ENCODE measurements around the gene SPAG16.
"Not testable (repeated sequence)": the region's sequence is repeated elsewhere in the genome, so short reads cannot be mapped to it uniquely, and the experiment has no call there.

SPAG16 gene

DNA sequence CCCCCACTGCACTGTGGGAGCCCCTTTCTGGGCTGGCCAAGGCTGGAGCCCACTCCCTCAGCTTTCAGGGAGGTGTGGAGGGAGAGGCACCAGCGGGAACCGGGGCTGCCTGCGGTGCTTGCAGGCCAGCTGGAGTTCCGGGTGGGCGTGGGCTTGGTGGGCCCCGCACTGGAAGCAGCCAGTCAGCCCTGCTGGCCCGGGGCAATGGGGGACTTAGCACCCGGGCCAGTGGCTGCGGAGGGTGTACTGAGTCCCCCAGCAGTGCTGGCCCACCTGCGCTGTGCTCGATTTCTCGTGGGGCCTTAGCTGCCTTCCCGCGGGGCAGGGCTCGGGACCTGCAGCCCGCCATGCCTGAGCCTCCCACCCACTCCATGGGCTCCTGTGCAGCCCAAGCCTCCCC lies 434.1 kb downstream of the SPAG16 start:
- not testable (repeated sequence) for DNase-seq

DNA sequence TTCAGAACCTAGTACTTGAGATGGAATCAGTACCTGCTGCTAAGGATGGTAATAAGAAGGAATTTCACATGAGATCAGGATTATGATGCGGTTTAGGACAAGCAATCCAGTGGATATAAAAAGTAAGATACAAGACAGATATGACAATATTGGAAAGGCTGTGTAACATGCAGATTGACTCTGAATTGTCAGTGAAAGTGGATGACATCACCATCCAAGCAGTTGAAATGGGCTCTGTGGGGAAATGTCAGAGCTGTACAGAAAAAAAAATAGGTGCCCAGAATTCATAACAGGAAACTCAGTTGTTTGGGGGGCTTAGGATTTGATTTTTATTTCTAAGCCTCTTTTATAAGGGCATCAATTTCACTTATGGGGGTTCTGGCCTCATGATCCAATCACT lies 438.3 kb downstream of the SPAG16 start:
- no peak for DNase-seq

DNA sequence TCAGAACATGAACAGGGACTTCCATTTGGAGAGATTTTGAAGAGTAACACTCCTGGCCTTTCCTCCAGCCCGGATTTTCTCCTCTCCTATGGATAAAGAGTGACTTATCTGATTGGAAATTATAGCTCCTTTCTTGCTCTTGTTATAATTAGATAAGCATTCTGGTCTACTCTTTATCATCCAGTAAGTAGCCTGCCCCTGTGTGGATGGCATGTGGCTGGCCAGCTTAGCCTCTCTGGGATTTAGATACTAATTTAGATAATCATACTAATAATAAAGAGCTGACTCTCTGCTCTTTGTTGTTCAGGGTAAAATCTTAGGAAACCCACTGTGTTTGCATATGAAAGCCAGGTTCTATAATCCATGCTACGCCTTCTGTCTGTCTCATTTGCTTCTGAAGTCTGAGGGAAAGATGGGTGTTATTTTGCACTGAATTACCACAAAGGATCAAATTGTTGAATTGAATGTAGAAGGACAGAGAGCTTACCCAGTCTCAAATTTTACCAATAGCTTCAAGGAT lies 438.8 kb downstream of the SPAG16 start:
- DNase-seq, result no peak

DNA sequence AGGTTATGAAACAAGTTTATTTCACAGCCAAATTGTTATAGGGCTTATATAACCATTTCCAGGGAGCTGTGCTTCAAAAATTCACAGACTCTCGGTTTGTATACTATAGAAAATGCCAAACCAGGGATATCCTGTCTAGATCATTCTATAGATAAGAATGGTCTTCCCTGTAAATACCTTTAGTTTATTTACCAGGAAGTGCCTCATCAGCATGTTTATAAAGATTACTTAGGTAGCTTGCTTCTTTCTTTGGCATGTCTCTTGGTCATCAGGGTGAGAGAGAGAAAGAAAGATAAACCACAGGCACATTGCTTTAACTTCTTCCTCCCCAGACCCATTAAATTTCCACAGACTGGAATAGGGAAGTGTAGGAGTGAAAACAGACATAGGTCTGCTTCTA lies 439.4 kb downstream of the SPAG16 start:
- no peak for DNase-seq

DNA sequence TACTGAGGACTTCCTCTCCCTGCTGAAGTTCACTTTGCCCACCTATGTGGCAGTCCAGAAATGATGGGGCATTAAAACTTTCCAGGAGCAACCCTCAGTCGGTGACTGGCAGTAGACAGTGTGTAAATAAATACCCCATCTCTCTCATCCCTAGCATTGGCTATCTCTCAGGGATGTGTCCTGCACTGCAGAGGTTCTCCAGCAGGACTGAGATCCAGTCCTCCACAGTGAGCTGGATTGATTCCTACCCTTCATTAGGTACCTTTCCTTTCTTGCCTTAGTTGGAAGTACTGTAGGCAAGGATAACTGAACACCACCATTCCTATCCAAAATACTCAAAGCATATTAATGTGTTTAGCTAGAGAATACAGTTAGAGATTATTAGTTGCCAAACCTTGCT lies 441.8 kb downstream of the SPAG16 start:
- DNase-seq, result no peak

DNA sequence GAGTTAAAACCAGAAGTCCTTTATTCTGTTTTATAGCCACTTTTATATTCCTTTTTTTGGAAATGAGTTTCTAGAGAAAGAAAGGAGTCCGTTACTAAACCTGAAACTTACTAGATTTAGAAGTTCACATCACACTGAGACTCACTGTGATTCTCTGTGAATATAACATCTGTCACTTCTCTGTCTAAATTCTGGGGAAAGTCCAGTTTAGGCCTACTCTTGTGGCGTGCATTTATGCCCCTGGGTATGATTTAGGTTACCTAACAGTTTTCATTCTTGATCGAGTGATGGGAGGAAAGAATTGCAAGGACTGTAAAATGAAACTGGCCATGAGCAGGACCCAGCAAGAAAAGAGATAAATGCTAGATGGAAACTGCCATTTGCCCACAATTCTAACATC lies 449.6 kb downstream of the SPAG16 start:
- DNase-seq, result no peak

DNA sequence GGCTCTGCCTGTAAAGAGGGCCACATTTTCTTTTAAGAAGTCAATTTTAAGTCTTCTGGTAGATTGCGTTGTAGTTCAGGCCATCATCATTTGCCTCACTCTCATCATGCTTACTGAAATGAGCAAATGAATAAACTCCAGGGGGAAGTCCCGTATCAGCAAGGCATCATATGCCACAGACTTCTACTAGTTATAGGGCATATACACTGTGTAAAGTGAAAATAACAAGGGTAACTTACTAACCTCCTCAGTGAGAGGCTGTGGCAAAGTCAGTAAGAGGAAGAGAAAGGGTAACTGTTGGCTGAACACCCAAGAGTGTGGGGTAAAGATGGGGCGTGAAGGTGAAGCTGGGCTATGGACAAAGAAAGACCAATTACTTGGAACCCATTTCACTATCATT lies 456.2 kb downstream of the SPAG16 start:
- DNase-seq, result no peak

DNA sequence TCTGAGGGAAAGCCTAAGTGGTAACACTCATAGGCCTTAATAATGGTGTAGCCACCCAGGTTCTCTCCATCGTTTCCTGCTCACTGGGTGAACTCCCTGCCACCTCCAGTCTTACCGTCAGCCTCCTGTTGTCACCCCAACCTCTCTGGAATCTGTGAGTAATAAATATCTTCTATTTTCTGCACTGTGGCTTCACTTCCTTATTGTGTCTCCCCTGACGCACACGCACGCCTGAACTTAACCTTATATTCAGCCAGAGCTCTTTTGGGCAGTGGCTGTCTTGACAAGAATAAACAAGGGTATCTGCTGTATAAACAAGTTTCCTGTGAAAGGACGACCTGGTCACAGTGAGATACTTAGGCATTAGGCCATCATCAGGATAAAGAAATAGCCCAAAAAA lies 467.2 kb downstream of the SPAG16 start:
- no peak for DNase-seq

DNA sequence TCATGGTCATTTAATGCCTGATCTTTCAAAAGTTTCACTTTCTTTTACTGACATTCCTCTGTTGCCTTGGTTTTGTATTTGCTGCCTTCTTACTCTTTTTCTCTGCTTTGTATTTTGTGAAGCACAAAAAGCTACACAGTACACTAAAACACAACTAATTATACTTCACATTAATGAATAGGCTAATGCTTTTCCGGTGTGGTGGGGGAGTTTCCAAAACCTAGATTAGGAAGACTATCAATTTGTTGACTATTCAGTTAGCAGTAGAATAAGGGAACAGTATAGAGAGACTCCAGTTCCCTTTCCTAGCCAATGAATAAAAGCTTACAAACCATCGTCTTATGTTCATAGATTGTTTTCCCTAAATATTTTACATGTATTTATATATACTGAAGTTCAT lies 468.3 kb downstream of the SPAG16 start:
- no peak for DNase-seq

DNA sequence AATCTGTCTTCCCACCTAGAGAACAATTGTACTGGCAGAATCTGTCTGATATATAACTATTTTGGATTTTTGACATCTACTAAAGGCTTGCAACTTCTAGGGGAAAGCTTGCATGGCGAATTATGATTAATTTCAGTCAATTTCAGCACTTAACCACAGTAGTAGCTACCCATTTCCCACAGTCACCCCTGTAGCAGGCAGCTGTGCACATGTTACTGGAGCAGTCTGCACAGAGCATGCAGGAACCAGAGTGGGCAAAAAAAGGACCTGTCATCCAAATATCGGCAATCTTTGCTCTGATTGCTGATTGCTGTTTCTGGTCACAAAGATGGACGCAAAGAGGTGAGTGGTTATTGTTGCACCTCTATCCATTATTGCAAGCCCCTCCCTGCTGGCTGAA lies 473.3 kb downstream of the SPAG16 start:
- no peak for DNase-seq

DNA sequence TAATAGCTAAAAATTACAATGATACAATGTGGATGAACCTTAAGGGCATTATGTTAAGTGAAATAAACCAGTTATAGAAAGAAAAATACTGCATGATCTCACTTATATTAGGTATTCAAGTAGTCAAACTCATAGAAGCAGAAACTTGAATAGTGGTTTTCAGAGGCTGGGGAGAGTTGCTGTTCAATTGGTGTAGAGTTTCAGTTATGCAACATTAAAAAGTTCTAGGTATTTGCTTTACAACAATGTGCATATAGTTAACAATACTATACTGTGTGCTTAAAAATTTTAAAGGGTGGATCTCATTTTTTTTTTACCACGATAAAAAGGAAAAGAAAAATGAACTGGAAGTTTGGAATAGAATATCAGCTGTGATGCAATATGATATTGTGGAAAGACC lies 479.1 kb downstream of the SPAG16 start:
- no peak for DNase-seq

DNA sequence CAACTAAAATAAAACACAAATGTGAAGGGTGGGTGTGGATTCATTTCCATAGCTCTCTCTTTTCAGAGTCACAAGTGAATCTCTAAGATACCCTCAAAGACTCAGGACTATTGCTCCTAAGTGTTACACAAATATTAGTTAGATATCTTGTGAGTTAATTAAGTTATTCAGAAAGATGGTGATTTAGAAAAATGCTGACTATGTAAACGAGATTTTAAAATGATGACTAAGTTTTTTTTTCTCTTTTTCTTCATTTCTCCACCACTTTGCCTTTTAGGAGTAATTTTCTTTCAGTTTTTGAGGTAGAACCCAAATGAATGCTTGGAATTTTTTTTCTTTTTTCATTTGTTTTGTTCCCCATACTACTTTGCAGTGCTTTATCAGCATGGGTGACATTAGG lies 479.7 kb downstream of the SPAG16 start:
- no peak for DNase-seq

DNA sequence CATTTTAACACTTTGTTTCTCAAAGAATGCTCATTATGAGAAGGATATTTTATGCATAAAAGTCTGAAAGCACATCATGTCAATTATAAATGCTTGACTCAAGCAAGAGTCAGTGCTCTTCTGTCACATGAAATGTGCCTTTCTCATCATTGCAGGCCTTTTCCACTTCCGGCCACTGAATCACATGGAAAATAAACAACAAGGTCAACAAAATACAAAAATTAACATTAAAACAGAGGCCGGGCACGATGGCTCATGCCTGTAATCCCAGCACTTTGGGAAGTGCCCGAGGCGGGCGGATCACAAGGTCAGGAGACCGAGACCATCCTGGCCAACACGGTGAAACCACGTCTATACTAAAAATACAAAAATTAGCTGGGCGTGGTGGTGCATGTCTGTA lies 480.6 kb downstream of the SPAG16 start:
- DNase-seq, result no peak

DNA sequence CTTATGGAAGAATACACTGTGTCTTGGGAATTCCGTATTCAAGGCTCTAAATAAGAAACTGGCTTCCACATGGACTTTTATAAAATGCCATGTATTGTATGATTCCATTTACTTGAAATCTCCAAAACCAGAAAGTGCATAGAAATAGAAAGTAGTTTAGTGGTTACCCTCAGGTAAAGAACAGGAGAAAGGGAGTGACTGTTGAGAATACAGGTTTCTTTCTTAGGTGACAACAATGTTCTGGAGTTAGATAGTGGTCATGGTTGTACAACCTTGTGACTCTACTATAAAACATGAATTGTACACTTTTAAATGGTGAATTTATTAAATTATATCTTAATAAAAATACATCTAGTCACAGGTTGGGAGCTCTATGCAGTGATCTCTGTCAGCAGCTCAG lies 481.8 kb downstream of the SPAG16 start:
- no peak for DNase-seq

DNA sequence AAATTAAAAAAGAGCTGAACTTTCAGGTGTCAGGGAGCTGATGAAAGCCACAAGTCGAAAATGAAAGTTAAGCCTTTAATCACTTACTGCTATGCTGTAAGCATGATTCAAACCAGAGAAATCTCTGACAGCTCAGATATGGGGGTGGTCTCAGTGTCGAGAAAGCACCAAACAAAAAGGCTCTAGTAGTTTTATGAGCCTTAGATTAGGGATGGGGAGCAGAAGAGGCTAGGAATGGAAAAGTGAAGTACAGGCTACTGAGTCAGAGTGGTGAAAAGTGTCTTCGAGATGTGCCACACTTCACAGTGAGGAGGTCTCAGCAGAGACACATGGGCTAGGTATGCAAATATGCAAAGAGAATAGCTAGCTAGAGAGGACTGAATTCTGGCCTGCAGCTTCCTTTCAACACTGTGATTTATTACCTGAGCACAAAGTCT lies 482.2 kb downstream of the SPAG16 start:
- DNase-seq, result no peak

DNA sequence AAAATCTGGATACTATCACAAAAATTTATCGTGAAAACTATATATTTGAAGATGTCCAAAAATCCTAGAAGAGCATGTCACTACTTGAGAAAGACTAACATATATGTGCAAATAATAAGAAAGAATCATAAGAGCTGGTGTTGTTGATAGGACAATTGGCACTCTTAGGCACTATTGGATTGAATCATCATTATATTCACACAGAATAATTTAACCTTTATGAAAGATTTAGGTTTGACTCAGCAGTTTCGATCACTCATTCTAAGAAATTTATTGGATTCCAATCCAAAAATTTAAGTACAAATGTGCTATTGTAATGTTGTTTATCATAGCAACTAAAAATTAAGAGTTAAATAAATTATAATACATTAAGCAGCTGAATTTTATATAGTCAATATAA lies 503.6 kb downstream of the SPAG16 start:
- no peak for DNase-seq

DNA sequence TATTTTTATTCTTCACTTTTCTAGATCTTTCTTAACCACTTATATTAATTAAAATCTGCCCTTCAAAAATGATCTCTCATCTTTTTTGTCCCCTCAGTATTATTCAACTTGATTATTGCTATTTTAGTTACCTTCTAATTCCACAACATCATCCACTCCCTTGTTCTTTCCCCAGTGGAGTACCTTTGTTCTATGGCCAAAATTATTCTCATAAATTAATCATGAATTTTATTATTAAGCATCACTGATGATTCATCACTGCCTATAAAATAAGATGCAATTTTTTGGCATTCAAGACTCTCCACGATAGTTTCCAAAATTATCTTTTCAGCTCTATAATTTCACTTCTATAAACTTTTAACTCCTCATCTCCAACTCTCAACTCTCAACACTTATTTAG lies 505.7 kb downstream of the SPAG16 start:
- no peak for DNase-seq

DNA sequence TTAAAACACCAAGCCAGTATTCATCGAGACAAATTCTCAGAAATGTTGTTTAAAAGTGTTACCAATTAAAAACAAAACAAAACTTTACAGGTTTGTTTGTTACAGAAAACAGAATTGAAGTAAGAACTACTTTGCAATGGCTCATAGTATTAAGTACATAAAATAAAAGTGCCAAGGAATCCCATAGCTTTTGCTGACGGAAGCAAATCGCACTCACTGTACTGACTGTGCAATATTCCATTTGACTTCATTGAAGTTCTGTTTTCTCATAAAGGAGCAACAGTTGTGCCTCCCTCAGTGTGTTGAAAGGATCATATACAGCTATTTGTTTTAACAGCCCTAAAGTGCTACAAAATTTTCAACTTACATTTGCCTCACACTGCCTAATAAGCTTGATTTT lies 507.8 kb downstream of the SPAG16 start:
- DNase-seq, result no peak

DNA sequence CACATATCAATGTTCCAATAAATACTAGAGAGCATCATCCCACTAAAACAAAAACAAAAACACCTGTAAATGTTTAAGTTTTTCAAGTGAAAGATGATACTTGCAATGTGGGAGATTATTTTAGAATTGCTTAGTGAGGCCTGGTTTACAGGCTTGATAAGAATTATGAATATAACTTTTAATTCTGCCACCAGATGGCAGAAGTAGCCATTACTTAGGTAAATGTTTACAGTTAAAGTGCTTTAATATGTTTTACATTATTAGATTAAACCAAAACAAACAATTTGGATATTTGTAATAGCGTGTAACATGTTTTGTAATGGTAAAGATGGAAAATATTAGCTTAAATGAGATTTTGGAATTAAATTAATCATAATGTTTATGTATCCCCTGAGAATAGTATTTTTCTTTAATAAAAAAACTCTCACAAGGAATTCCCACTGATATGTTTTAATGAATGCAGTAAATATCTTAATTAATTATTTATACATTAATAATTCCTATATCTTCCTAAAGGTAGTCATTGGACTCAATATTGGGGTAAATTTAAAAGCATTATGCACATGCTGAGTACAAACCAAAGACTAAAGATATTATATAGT lies 522.0 kb downstream of the SPAG16 start:
- DNase-seq, result no peak

DNA sequence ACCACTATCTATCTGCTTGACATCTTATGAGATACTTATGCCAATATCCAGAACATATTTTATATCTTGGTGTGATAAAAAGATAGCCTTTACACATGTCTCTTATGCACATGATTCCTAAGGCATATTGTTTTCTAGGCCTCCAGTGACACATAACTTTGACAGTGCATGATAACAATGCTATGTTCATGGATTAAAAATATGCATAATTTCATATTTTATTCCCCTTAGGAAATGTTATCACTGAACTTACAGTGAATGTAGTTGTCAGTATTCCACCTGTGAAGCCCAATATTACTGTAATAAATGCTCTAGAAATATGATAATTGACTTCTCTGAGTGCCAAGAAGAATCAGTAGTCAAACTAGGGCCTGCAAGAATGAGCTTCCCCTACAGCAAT lies 532.3 kb downstream of the SPAG16 start:
- no peak for DNase-seq

DNA sequence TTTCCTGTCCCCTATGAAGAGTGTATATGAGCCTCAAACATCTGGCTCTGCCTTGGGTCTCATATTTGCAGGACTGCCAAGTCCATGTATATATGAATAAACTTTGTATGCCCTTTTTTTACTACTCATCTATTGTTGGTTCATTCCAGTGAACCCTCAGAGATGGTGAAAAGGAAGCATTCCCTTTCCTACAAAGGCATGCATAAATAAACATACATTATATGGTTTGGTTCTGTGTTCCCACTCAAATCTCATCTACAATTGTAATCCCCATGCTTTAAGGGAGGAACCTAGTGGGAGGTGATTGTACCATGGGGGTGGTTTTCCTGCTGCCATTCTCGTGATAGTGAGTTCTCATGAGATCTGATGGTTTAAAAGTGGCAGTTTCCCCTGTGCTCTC lies 534.2 kb downstream of the SPAG16 start:
- no peak for DNase-seq

DNA sequence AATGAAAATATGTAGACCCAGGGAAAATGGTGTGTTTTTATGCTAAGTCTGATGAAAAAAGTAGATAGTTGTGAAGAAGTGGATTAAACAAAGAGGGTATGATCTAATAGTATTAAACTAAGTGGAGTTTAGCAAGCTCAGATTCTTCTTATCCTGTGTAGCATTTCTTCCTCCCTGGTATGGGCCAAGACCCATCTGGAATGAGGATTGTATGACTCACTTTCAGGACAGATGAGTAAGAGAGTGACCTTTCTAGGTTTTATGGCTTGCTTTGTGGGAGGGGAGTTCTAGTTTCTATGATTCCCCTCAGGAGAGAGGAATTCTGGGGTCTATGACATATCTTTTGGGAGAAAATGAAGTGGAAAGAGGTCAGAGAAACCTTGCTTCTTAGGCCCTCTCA lies 550.1 kb downstream of the SPAG16 start:
- no peak for DNase-seq

DNA sequence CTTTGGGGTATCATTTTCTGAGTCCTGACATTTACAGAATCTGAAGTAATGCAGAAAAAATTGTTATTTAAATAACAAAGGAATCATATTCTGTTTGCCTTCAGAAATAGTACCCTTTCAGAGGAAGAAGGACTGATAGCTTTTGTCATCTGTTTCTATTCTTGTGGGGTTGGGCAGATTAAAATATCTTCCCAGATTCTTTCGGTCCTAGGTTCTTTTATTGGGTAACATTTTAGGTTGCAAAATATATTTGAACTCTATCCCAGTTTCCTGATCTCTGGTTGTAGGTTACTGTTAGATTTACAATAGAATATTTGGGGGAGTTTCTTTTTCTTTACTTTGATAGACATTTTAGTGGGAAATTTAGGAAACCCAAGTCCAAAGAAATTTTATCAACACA lies 550.5 kb downstream of the SPAG16 start:
- DNase-seq, result no peak

DNA sequence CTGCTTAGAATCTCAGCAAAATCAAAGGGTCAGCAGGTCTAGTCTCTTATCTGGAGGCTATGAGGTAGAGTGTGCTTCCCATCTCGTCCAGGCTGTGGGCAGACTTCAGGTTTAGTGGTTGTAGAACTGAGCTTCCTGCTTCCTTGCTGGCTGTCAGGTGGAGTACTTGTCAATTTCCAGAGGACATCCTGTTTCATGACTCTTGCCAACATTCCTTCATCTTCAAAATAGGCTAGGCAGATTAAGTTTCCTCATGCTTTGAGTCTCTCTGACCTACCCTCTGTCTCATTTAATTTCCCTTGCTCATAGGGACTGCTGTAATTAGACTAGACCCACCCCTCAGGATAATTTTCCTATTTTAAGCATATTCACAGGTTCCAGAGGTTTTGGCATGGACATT lies 562.6 kb downstream of the SPAG16 start:
- DNase-seq, result no peak

DNA sequence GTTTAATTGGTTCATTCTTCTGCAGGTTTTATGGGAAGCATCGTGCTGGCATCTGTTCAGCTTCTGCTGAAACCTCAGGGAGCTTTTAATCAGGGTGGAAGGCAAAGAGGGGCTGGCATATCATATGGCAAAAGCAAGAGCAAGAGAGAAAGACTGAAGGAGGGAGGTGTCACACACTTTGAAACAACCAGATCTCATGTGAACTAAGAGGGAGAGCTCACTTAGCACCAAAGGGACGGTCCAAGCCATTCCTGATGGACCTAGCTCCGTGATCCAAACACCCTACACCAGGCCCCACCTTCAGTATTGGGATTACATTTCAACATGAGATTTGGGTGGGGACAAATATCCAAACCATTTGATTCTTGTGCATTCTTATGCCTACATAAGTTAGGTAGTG lies 563.1 kb downstream of the SPAG16 start:
- no peak for DNase-seq

DNA sequence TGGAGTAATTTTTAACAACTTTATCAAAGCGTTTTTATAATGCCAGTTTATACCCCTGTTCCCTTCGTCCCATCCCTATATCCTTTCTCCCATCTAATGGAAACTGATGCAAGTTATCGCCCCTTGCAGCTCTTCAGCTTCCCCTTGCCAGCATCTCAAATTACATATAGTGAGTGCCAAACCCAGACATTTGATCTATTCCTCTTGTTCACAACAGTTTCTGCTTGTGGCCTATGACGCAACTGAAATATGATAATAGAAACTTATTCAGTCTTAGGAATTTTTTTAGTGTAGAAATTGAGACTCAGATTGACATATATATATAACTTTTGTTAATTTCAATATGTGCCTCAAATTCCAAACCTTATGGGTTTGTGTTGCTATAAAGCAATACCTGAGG lies 564.4 kb downstream of the SPAG16 start:
- DNase-seq, result no peak
